ENCODE data around the gene ZNF319.

The ZNF319 gene

GRCh38 chr16:57999971-58000705, at the start of gene ZNF319:
Gene ZNF319 (minus strand): TSS chr16:58000672. CDS start chr16:57998265, 2,407 bp downstream.
- Mint-ChIP-seq H3K36me3 (ENCODE audit: low read depth) (peaks cover 28% of the 10 kb centered on the region), H3K27ac (peak within 1 kb of the TSS; percentile 85), H3K4me1 (ENCODE audit: low read depth) (peaks cover 39% of the 10 kb centered on the region), H3K4me3 (peak within 1 kb of the TSS; percentile 90), H3K27me3 (ENCODE audit: low read depth) (no peaks in the 10 kb centered on the region), H3K9me3 (no peaks in the 10 kb centered on the region)

GRCh38 chr16:58049232-58050185, 49.0 kb upstream of the ZNF319 start:
- Mint-ChIP-seq H3K27me3 (ENCODE audit: low read depth) (no peaks in the 10 kb centered on the region), H3K27ac (no peak overlapping the region), H3K9me3 (no peaks in the 10 kb centered on the region), H3K4me3 (no peak overlapping the region), H3K4me1 (ENCODE audit: low read depth) (peaks cover 4% of the 10 kb centered on the region), H3K36me3 (ENCODE audit: low read depth) (no peaks in the 10 kb centered on the region)

- Mint-ChIP-seq H3K27ac (no peak overlapping the region), H3K27me3 (ENCODE audit: low read depth) (no peaks in the 10 kb centered on the region), H3K4me1 (ENCODE audit: low read depth) (no peaks in the 10 kb centered on the region), H3K36me3 (ENCODE audit: low read depth) (no peaks in the 10 kb centered on the region), H3K4me3 (no peak overlapping the region), H3K9me3 (no peaks in the 10 kb centered on the region)
Measured at GRCh38 chr16:58048494-58049231, 48.2 kb upstream of the ZNF319 start.

GRCh38 chr16:58047557-58048348, 47.3 kb upstream of the ZNF319 start:
- Mint-ChIP-seq H3K36me3 (ENCODE audit: low read depth) (no peaks in the 10 kb centered on the region), H3K4me1 (ENCODE audit: low read depth) (no peaks in the 10 kb centered on the region), H3K27ac (no peak overlapping the region), H3K4me3 (no peak overlapping the region), H3K9me3 (no peaks in the 10 kb centered on the region), H3K27me3 (ENCODE audit: low read depth) (no peaks in the 10 kb centered on the region)

- no peaks in the 10 kb centered on the region for H3K36me3 Mint-ChIP-seq (ENCODE audit: low read depth)
- no peaks in the 10 kb centered on the region for H3K9me3 Mint-ChIP-seq
- no peak overlapping the region for H3K4me3 Mint-ChIP-seq
- H3K4me1 Mint-ChIP-seq (ENCODE audit: low read depth) = no peaks in the 10 kb centered on the region
- no peak overlapping the region for H3K27ac Mint-ChIP-seq
- H3K27me3 Mint-ChIP-seq (ENCODE audit: low read depth) = no peaks in the 10 kb centered on the region
Measured at GRCh38 chr16:58046936-58047335, 46.5 kb upstream of the ZNF319 start.

GRCh38 chr16:58046054-58046881, 45.8 kb upstream of the ZNF319 start:
- Mint-ChIP-seq H3K4me1 (ENCODE audit: low read depth) (no peaks in the 10 kb centered on the region), H3K4me3 (no peak overlapping the region), H3K36me3 (ENCODE audit: low read depth) (no peaks in the 10 kb centered on the region), H3K27me3 (ENCODE audit: low read depth) (no peaks in the 10 kb centered on the region), H3K9me3 (no peaks in the 10 kb centered on the region), H3K27ac (no peak overlapping the region)

GRCh38 chr16:58045096-58045495, 44.6 kb upstream of the ZNF319 start:
- Mint-ChIP-seq H3K4me3 (no peak overlapping the region), H3K36me3 (ENCODE audit: low read depth) (no peaks in the 10 kb centered on the region), H3K9me3 (no peaks in the 10 kb centered on the region), H3K27me3 (ENCODE audit: low read depth) (no peaks in the 10 kb centered on the region), H3K27ac (no peak overlapping the region), H3K4me1 (ENCODE audit: low read depth) (no peaks in the 10 kb centered on the region)

GRCh38 chr16:58044266-58045019, 44.0 kb upstream of the ZNF319 start:
- Mint-ChIP-seq H3K9me3 (no peaks in the 10 kb centered on the region), H3K36me3 (ENCODE audit: low read depth) (no peaks in the 10 kb centered on the region), H3K27ac (no peak overlapping the region), H3K4me1 (ENCODE audit: low read depth) (no peaks in the 10 kb centered on the region), H3K4me3 (no peak overlapping the region), H3K27me3 (ENCODE audit: low read depth) (no peaks in the 10 kb centered on the region)

GRCh38 chr16:58043571-58044155, 43.2 kb upstream of the ZNF319 start:
- H3K36me3 Mint-ChIP-seq (ENCODE audit: low read depth) = no peaks in the 10 kb centered on the region
- no peaks in the 10 kb centered on the region for H3K4me1 Mint-ChIP-seq (ENCODE audit: low read depth)
- H3K27me3 Mint-ChIP-seq (ENCODE audit: low read depth) = no peaks in the 10 kb centered on the region
- no peak overlapping the region for H3K27ac Mint-ChIP-seq
- no peak overlapping the region for H3K4me3 Mint-ChIP-seq
- no peaks in the 10 kb centered on the region for H3K9me3 Mint-ChIP-seq

- Mint-ChIP-seq H3K4me1 (ENCODE audit: low read depth) (no peaks in the 10 kb centered on the region), H3K9me3 (no peaks in the 10 kb centered on the region), H3K36me3 (ENCODE audit: low read depth) (no peaks in the 10 kb centered on the region), H3K4me3 (no peak overlapping the region), H3K27me3 (ENCODE audit: low read depth) (no peaks in the 10 kb centered on the region), H3K27ac (no peak overlapping the region)
Measured at GRCh38 chr16:58042886-58043515, 42.5 kb upstream of the ZNF319 start.

- no peaks in the 10 kb centered on the region for H3K9me3 Mint-ChIP-seq
- H3K4me1 Mint-ChIP-seq (ENCODE audit: low read depth) = no peaks in the 10 kb centered on the region
- H3K27ac Mint-ChIP-seq = no peak overlapping the region
- no peaks in the 10 kb centered on the region for H3K27me3 Mint-ChIP-seq (ENCODE audit: low read depth)
- H3K36me3 Mint-ChIP-seq (ENCODE audit: low read depth) = no peaks in the 10 kb centered on the region
- H3K4me3 Mint-ChIP-seq = no peak overlapping the region
Measured at GRCh38 chr16:58042001-58042885, 41.8 kb upstream of the ZNF319 start.
